GM12892 (cell line): Measurements from ENCODE around the gene IDH1.

Source experiments
- POLR2A ChIP-seq: IDR thresholded peaks from 2 replicates; pipeline ENCODE4 v1.6.1; 2011; ENCODE audit warnings: low read depth, low read length, control low read depth
- POLR2AphosphoS5 ChIP-seq: IDR thresholded peaks from 2 replicates; pipeline ENCODE4 v1.6.1; 2011; ENCODE audit warnings: low read depth, low read length, control low read depth

GRCh38 chr2:208269091-208269490 is 14.2 kb upstream of the IDH1 start:
- TF ChIP-seq POLR2AphosphoS5 (no peak), POLR2A (no peak)
